Activated naive CD8-positive, alpha-beta T cell treated with anti-CD3 and anti-CD28 coated beads, Interleukin-2, amount 50 U/mL, for 24 hours (primary cell): ENCODE results near the gene LMAN2L.

Experiments
- ATAC-seq: fragments of 150-1000 bp; cut with Tn5 transposase; one replicate; pipeline ENCODE4 v1.10.0; 2021
- DNase-seq: peaks from one replicate; pipeline ENCODE4 v3.0.0; 2021
- H3K27ac Mint-ChIP-seq: one replicate; pipeline ENCODE4 v1.8.0; 2021; ENCODE audit warnings: mild to moderate bottlenecking, mixed read lengths
- H3K27me3 Mint-ChIP-seq: one replicate; pipeline ENCODE4 v1.8.0; 2021; ENCODE audit warnings: mixed read lengths
- H3K36me3 Mint-ChIP-seq: one replicate; pipeline ENCODE4 v1.8.0; 2021; ENCODE audit warnings: low read depth, mixed read lengths
- H3K4me1 Mint-ChIP-seq: one replicate; pipeline ENCODE4 v1.8.0; 2021; ENCODE audit warnings: mixed read lengths
- H3K4me3 Mint-ChIP-seq: one replicate; pipeline ENCODE4 v1.8.0; 2021; ENCODE audit warnings: mild to moderate bottlenecking, moderate library complexity, mixed read lengths
- H3K9me3 Mint-ChIP-seq: one replicate; pipeline ENCODE4 v1.8.0; 2021; ENCODE audit warnings: mixed read lengths

Gene LMAN2L

GRCh38 chr2:96767135-96767871 lies 27.4 kb upstream of the LMAN2L start:
- Mint-ChIP-seq H3K4me3 (no peak overlapping the region), H3K27me3 (no peaks in the 10 kb centered on the region), H3K9me3 (no peaks in the 10 kb centered on the region), H3K36me3 (no peaks in the 10 kb centered on the region), H3K27ac (no peak overlapping the region), H3K4me1 (peaks cover 37% of the 10 kb centered on the region)
- no peak for DNase-seq
- no peak for ATAC-seq

GRCh38 chr2:96764253-96764637 lies 24.4 kb upstream of the LMAN2L start:
- peak overlapping the region; percentile 88 for H3K4me3 Mint-ChIP-seq
- H3K27me3 Mint-ChIP-seq, result no peaks in the 10 kb centered on the region
- no peak for ATAC-seq
- H3K4me1 Mint-ChIP-seq, result peaks cover 62% of the 10 kb centered on the region
- H3K9me3 Mint-ChIP-seq, result no peaks in the 10 kb centered on the region
- no peaks in the 10 kb centered on the region for H3K36me3 Mint-ChIP-seq
- H3K27ac Mint-ChIP-seq, result no peak overlapping the region
- DNase-seq, result no peak

- Mint-ChIP-seq H3K36me3 (no peaks in the 10 kb centered on the region), H3K27ac (peak overlapping the region; percentile 22)
Measured at GRCh38 chr2:96763511-96764252, 23.8 kb upstream of the LMAN2L start.

GRCh38 chr2:96762529-96763311 lies 22.9 kb upstream of the LMAN2L start:
- DNase-seq (no peak), ATAC-seq (no peak)
- H3K27ac Mint-ChIP-seq, result peak overlapping the region; percentile 51
- H3K36me3 Mint-ChIP-seq, result no peaks in the 10 kb centered on the region
- no peaks in the 10 kb centered on the region for H3K9me3 Mint-ChIP-seq
- peak overlapping the region; percentile 88 for H3K4me3 Mint-ChIP-seq
- peaks cover 61% of the 10 kb centered on the region for H3K4me1 Mint-ChIP-seq
- H3K27me3 Mint-ChIP-seq, result no peaks in the 10 kb centered on the region

More at GRCh38 chr2:96763511-96764252, 23.8 kb upstream of the LMAN2L start:
- no peak for ATAC-seq
- peak overlapping the region; percentile 88 for H3K4me3 Mint-ChIP-seq
- H3K27me3 Mint-ChIP-seq, result no peaks in the 10 kb centered on the region
- H3K4me1 Mint-ChIP-seq, result peaks cover 64% of the 10 kb centered on the region
- no peak for DNase-seq
- no peaks in the 10 kb centered on the region for H3K9me3 Mint-ChIP-seq

GRCh38 chr2:96760986-96761832 lies 21.3 kb upstream of the LMAN2L start:
- Mint-ChIP-seq H3K4me1 (peaks cover 50% of the 10 kb centered on the region), H3K36me3 (no peaks in the 10 kb centered on the region), H3K27me3 (no peaks in the 10 kb centered on the region), H3K27ac (peak overlapping the region; percentile 77), H3K4me3 (peak overlapping the region; percentile 88), H3K9me3 (no peaks in the 10 kb centered on the region)
- DNase-seq, result no peak
- peak; percentile 55 for ATAC-seq

- H3K27me3 Mint-ChIP-seq, result no peaks in the 10 kb centered on the region
- peak within 1 kb of the TSS; percentile 88 for H3K4me3 Mint-ChIP-seq
- peak; percentile 93 for DNase-seq
- peaks cover 50% of the 10 kb centered on the region for H3K4me1 Mint-ChIP-seq
- H3K36me3 Mint-ChIP-seq, result no peaks in the 10 kb centered on the region
- peak; percentile 93 for ATAC-seq
- H3K9me3 Mint-ChIP-seq, result no peaks in the 10 kb centered on the region
- peak within 1 kb of the TSS; percentile 77 for H3K27ac Mint-ChIP-seq
Measured at GRCh38 chr2:96760036-96760985, 20.4 kb upstream of the LMAN2L start, which contains the start of gene CNNM4. TSS of gene CNNM4 (plus strand) at chr2:96760902. CDS start at chr2:96761000, 98 bp downstream.

- peak overlapping the region; percentile 68 for H3K27ac Mint-ChIP-seq
- H3K4me3 Mint-ChIP-seq, result peak overlapping the region; percentile 78
- no peaks in the 10 kb centered on the region for H3K9me3 Mint-ChIP-seq
- peaks cover 48% of the 10 kb centered on the region for H3K4me1 Mint-ChIP-seq
- no peaks in the 10 kb centered on the region for H3K27me3 Mint-ChIP-seq
- DNase-seq (no peak), ATAC-seq (no peak)
- H3K36me3 Mint-ChIP-seq, result no peaks in the 10 kb centered on the region
Measured at GRCh38 chr2:96759548-96759947, 19.7 kb upstream of the LMAN2L start.

- Mint-ChIP-seq H3K36me3 (no peaks in the 10 kb centered on the region), H3K27me3 (no peaks in the 10 kb centered on the region), H3K9me3 (no peaks in the 10 kb centered on the region), H3K27ac (no peak overlapping the region), H3K4me3 (no peak overlapping the region), H3K4me1 (peaks cover 42% of the 10 kb centered on the region)
- no peak for ATAC-seq
- DNase-seq, result no peak
Measured at GRCh38 chr2:96758987-96759386, 19.1 kb upstream of the LMAN2L start.

GRCh38 chr2:96757477-96757860 lies 17.6 kb upstream of the LMAN2L start:
- Mint-ChIP-seq H3K27me3 (no peaks in the 10 kb centered on the region), H3K4me3 (no peak overlapping the region), H3K36me3 (no peaks in the 10 kb centered on the region), H3K4me1 (peaks cover 29% of the 10 kb centered on the region), H3K9me3 (no peaks in the 10 kb centered on the region), H3K27ac (no peak overlapping the region)
- DNase-seq (no peak), ATAC-seq (no peak)

- DNase-seq (no peak), ATAC-seq (no peak)
- Mint-ChIP-seq H3K36me3 (no peaks in the 10 kb centered on the region), H3K4me1 (peaks cover 24% of the 10 kb centered on the region), H3K4me3 (no peak overlapping the region), H3K9me3 (no peaks in the 10 kb centered on the region), H3K27me3 (no peaks in the 10 kb centered on the region), H3K27ac (no peak overlapping the region)
Measured at GRCh38 chr2:96756788-96757476, 17.1 kb upstream of the LMAN2L start.

GRCh38 chr2:96754317-96754716 lies 14.5 kb upstream of the LMAN2L start:
- Mint-ChIP-seq H3K4me1 (peaks cover 3% of the 10 kb centered on the region), H3K9me3 (no peaks in the 10 kb centered on the region), H3K4me3 (no peak overlapping the region), H3K36me3 (no peaks in the 10 kb centered on the region), H3K27me3 (no peaks in the 10 kb centered on the region), H3K27ac (no peak overlapping the region)
- ATAC-seq (no peak), DNase-seq (no peak)

GRCh38 chr2:96753661-96754282 lies 13.9 kb upstream of the LMAN2L start:
- Mint-ChIP-seq H3K27me3 (no peaks in the 10 kb centered on the region), H3K27ac (no peak overlapping the region), H3K9me3 (no peaks in the 10 kb centered on the region), H3K36me3 (no peaks in the 10 kb centered on the region), H3K4me3 (no peak overlapping the region), H3K4me1 (peaks cover under 1% of the 10 kb centered on the region)
- no peak for ATAC-seq
- no peak for DNase-seq
